ENCODE results near the gene TMEM52. TPM values are rescaled to one million over a fixed set of nuclear protein-coding genes. Genes with fewer than 3 reads are reported as not detected.
"Not testable (repeated sequence)": the region's sequence is repeated elsewhere in the genome, so short reads cannot be mapped to it uniquely, and the experiment has no call there.

The TMEM52 gene
- total and polyA plus RNA-seq, 2 experiments from 2014 or later: 3.6 to 5.8 TPM

- no peak for TF ChIP-seq EZH2phosphoT487 (IDR thresholded peaks at IDR 0.05; ENCODE audit: low read depth, severe bottlenecking, unreplicated experiment)
- no peak for TF ChIP-seq CTCF (IDR thresholded peaks at IDR 0.05; ENCODE audit: poor library complexity)
- TF ChIP-seq EZH2 (IDR thresholded peaks at IDR 0.05; ENCODE audit: borderline replicate concordance): no peak
- H2AFZ ChIP-seq: peak within 1 kb of the TSS; percentile 83
- 0% methylated on average over 22 of the region's 137 CpGs for WGBS (ENCODE audit: low lambda C conversion rate, missing lambda C conversion rate)
These were observed 28.4 kb downstream of the TMEM52 start, which contains the start of gene GNB1 for GRCh38 chr1:1890506-1891348. Gene GNB1 (minus strand): TSS chr1:1891087. CDS start chr1:1825453, 65,634 bp downstream.

GRCh38 chr1:1889847-1890505 lies 29.1 kb downstream of the TMEM52 start:
- Histone ChIP-seq H3K9me2 (replicated peaks; ENCODE audit: insufficient read depth) (no peaks in the 10 kb centered on the region), H3K9me3 (ENCODE audit: low read depth) (no peaks in the 10 kb centered on the region), H2AFZ (peak overlapping the region; percentile 83), H4K20me1 (ENCODE audit: insufficient read depth, poor library complexity, severe bottlenecking) (peaks cover 50% of the 10 kb centered on the region), H3K79me2 (peaks cover 71% of the 10 kb centered on the region), H3K4me1 (ENCODE audit: insufficient read depth) (peaks cover 42% of the 10 kb centered on the region), H3K27me3 (no peaks in the 10 kb centered on the region), H3K4me3 (peak overlapping the region; percentile 98), H3K36me3 (replicated peaks; ENCODE audit: insufficient read depth, low read depth) (no peaks in the 10 kb centered on the region), H3K27ac (peak overlapping the region; percentile 99), H3K4me2 (peak overlapping the region; percentile 82)
- no peak for TF ChIP-seq EZH2phosphoT487 (IDR thresholded peaks at IDR 0.05; ENCODE audit: low read depth, severe bottlenecking, unreplicated experiment)
- no peak for TF ChIP-seq CTCF (IDR thresholded peaks at IDR 0.05; ENCODE audit: poor library complexity)
- TF ChIP-seq EZH2 (IDR thresholded peaks at IDR 0.05; ENCODE audit: borderline replicate concordance): no peak
- DNase-seq (ENCODE audit: low spot score): peak; percentile 63
- 4% methylated on average over 31 of the region's 88 CpGs for WGBS (ENCODE audit: low lambda C conversion rate, missing lambda C conversion rate)

More at GRCh38 chr1:1890506-1891348, 28.4 kb downstream of the TMEM52 start, which contains the start of gene GNB1:
- Histone ChIP-seq H3K27ac (peak within 1 kb of the TSS; percentile 99), H3K79me2 (peaks cover 63% of the 10 kb centered on the region), H3K9me3 (ENCODE audit: low read depth) (no peaks in the 10 kb centered on the region), H3K9me2 (replicated peaks; ENCODE audit: insufficient read depth) (no peaks in the 10 kb centered on the region), H3K36me3 (replicated peaks; ENCODE audit: insufficient read depth, low read depth) (no peaks in the 10 kb centered on the region), H3K4me1 (ENCODE audit: insufficient read depth) (peaks cover 47% of the 10 kb centered on the region), H3K4me2 (peak within 1 kb of the TSS; percentile 96), H4K20me1 (ENCODE audit: insufficient read depth, poor library complexity, severe bottlenecking) (peaks cover 43% of the 10 kb centered on the region), H3K4me3 (peak within 1 kb of the TSS; percentile 98), H3K27me3 (no peaks in the 10 kb centered on the region)
- peak; percentile 96 for DNase-seq (ENCODE audit: low spot score)

GRCh38 chr1:1889090-1889750 lies 29.9 kb downstream of the TMEM52 start:
- 20% methylated on average over 9 of the region's 9 CpGs for WGBS (ENCODE audit: low lambda C conversion rate, missing lambda C conversion rate)
- DNase-seq (ENCODE audit: low spot score): no peak
- Histone ChIP-seq H3K9me3 (ENCODE audit: low read depth) (no peaks in the 10 kb centered on the region), H3K4me1 (ENCODE audit: insufficient read depth) (peaks cover 35% of the 10 kb centered on the region), H3K36me3 (replicated peaks; ENCODE audit: insufficient read depth, low read depth) (no peaks in the 10 kb centered on the region), H4K20me1 (ENCODE audit: insufficient read depth, poor library complexity, severe bottlenecking) (peaks cover 58% of the 10 kb centered on the region), H3K79me2 (peaks cover 78% of the 10 kb centered on the region), H2AFZ (no peak overlapping the region), H3K4me2 (peak overlapping the region; percentile 82), H3K4me3 (peak overlapping the region; percentile 98), H3K27me3 (no peaks in the 10 kb centered on the region), H3K9me2 (replicated peaks; ENCODE audit: insufficient read depth) (no peaks in the 10 kb centered on the region), H3K27ac (peak overlapping the region; percentile 99)
- TF ChIP-seq CTCF (IDR thresholded peaks at IDR 0.05; ENCODE audit: poor library complexity) (no peak), EZH2 (IDR thresholded peaks at IDR 0.05; ENCODE audit: borderline replicate concordance) (no peak)

GRCh38 chr1:1883890-1884289 lies 35.2 kb downstream of the TMEM52 start:
- Histone ChIP-seq H4K20me1 (ENCODE audit: insufficient read depth, poor library complexity, severe bottlenecking) (peaks cover 100% of the 10 kb centered on the region), H3K4me1 (ENCODE audit: insufficient read depth) (peaks cover 46% of the 10 kb centered on the region), H3K79me2 (peaks cover 100% of the 10 kb centered on the region), H3K4me2 (peak overlapping the region; percentile 47), H3K27ac (peak overlapping the region; percentile 49)
- not testable (repeated sequence) for DNase-seq (ENCODE audit: low spot score); H3K4me3 ChIP-seq; H3K27me3 ChIP-seq; H3K9me2 ChIP-seq (replicated peaks; ENCODE audit: insufficient read depth); H2AFZ ChIP-seq; H3K9me3 ChIP-seq (ENCODE audit: low read depth); H3K36me3 ChIP-seq (replicated peaks; ENCODE audit: insufficient read depth, low read depth)
- 72% methylated on average over 11 of the region's 11 CpGs for WGBS (ENCODE audit: low lambda C conversion rate, missing lambda C conversion rate)

All from hepatocyte (in vitro differentiated cells).